ENCODE data around the gene EEF1AKMT4.

EEF1AKMT4 gene

GRCh38 chr3:184306341-184306972 is 57.0 kb downstream of the EEF1AKMT4 start:
- Histone ChIP-seq H3K9me3 (ENCODE audit: insufficient read depth, low read depth, low read length) (no peaks in the 10 kb centered on the region), H3K36me3 (ENCODE audit: insufficient read depth, low read length) (peaks cover 75% of the 10 kb centered on the region), H3K27me3 (ENCODE audit: insufficient read depth, low read length) (no peaks in the 10 kb centered on the region), H3K4me3 (ENCODE audit: low read length) (no peak overlapping the region), H3K27ac (ENCODE audit: low read depth, low read length) (no peak overlapping the region), H3K4me1 (ENCODE audit: insufficient read depth, low read length) (no peaks in the 10 kb centered on the region), H3K9ac (ENCODE audit: low read depth, low read length) (no peak overlapping the region)
- 96% methylated on average over 4 of the region's 4 CpGs for WGBS

DNA sequence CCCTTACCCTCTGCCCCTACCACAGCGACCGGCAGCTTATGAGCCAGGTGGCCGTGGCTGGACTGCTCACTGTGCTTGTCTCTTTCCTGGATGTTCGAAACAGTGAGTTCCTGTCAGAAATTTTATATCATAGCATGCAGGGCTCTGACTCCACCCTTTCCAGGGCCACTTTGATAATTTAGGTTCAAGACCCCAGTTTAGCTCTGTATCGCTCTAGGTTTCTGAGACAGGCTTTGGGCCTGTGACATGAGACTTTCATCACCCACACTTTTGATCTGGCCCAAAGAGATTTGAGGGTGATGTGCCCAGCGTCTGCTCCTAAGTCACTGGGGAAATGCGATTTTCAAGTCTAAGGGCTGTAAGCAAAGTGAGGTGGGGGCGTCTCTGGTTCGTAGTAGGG is 58.4 kb downstream of the EEF1AKMT4 start:
- no peaks in the 10 kb centered on the region for H3K4me1 ChIP-seq (ENCODE audit: insufficient read depth, low read length)
- H3K36me3 ChIP-seq (ENCODE audit: insufficient read depth, low read length): peaks cover 61% of the 10 kb centered on the region
- no peaks in the 10 kb centered on the region for H3K27me3 ChIP-seq (ENCODE audit: insufficient read depth, low read length)
- 95% methylated on average over 9 of the region's 9 CpGs for WGBS
- H3K9me3 ChIP-seq (ENCODE audit: insufficient read depth, low read depth, low read length): no peaks in the 10 kb centered on the region
- no peak overlapping the region for H3K4me3 ChIP-seq (ENCODE audit: low read length)
- no peak overlapping the region for H3K27ac ChIP-seq (ENCODE audit: low read depth, low read length)
- H3K9ac ChIP-seq (ENCODE audit: low read depth, low read length): no peak overlapping the region
